Measurements from ENCODE around the gene EME1.
"Not testable (repeated sequence)": the region's sequence is repeated elsewhere in the genome, so short reads cannot be mapped to it uniquely, and the experiment has no call there.

Gene EME1

GRCh38 chr17:50424996-50425681, 52.1 kb downstream of the EME1 start:
- Histone ChIP-seq H3K9ac (ENCODE audit: low read length) (no peak overlapping the region), H3K9me3 (ENCODE audit: low read length) (no peaks in the 10 kb centered on the region), H3K36me3 (ENCODE audit: insufficient read depth, low read length) (no peaks in the 10 kb centered on the region), H3K4me3 (ENCODE audit: low read depth in 1 of 2, low read length in 2 of 2) (peak overlapping the region; percentile 57 to 64), H3K4me1 (ENCODE audit: insufficient read depth, low read length) (peaks cover 32% of the 10 kb centered on the region), H3K27me3 (ENCODE audit: control insufficient read depth in 1 of 2, insufficient read depth in 2 of 2, low read length in 2 of 2) (no peaks in the 10 kb centered on the region), H3K27ac (ENCODE audit: low read depth, low read length) (no peak overlapping the region)

DNA sequence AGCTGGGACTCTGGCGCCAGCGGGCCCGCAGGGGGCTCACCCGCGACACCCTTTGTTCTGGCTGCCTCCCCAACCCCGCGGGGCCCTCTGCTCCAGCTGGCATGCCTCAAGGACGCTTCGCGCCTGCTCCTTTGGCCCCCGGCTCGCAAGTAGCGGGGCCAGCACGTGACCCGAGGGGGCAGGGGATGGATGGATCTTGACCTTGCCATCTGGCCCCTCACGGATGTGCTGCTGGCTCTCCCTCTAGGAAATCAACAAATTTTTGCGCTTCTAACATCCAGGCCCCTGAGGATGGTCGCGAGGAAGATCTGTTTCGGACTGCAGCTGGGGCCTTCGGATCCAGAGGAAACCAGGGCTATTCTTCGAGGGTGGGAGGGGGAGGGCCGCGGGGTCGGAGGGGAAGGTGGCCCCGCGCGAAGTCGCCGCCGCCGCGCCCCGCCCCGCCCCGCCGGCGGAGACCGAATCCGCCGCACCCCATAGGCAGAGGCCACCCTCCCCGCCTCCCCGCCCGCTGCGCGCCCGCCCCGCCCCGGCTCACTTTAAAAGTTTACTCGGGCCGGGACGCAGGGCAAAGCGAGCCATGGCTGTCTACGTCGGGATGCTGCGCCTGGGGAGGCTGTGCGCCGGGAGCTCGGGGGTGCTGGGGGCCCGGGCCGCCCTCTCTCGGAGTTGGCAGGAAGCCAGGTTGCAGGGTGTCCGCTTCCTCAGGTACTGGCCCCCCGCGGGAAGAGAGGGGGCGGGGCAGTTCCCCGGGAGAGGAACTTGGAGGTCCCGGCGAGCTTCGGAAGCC, 52.8 kb downstream of the EME1 start, which contains the start of gene ACSF2:
TSS of gene ACSF2 (plus strand) at position 537 of the 790 bp plus-strand sequence. CDS start at position 581, 44 bp downstream.
- Histone ChIP-seq H3K36me3 (ENCODE audit: insufficient read depth, low read length) (no peaks in the 10 kb centered on the region), H3K9me3 (ENCODE audit: low read length) (no peaks in the 10 kb centered on the region), H3K27me3 (ENCODE audit: control insufficient read depth in 1 of 2, insufficient read depth in 2 of 2, low read length in 2 of 2) (no peaks in the 10 kb centered on the region), H3K4me3 (ENCODE audit: low read depth in 1 of 2, low read length in 2 of 2) (peak within 1 kb of the TSS; percentile 57 to 64), H3K27ac (ENCODE audit: low read depth, low read length) (peak within 1 kb of the TSS; percentile 73), H3K9ac (ENCODE audit: low read length) (no peak within 1 kb of the TSS), H3K4me1 (ENCODE audit: insufficient read depth, low read length) (peaks cover 27% of the 10 kb centered on the region)

- Histone ChIP-seq H3K27me3 (ENCODE audit: control insufficient read depth in 1 of 2, insufficient read depth in 2 of 2, low read length in 2 of 2) (no peaks in the 10 kb centered on the region), H3K9me3 (ENCODE audit: low read length) (no peaks in the 10 kb centered on the region), H3K9ac (ENCODE audit: low read length) (no peak overlapping the region), H3K27ac (ENCODE audit: low read depth, low read length) (peak overlapping the region; percentile 73), H3K4me1 (ENCODE audit: insufficient read depth, low read length) (peaks cover 26% of the 10 kb centered on the region), H3K4me3 (ENCODE audit: low read depth in 1 of 2, low read length in 2 of 2) (peak overlapping the region; percentile 57 to 64), H3K36me3 (ENCODE audit: insufficient read depth, low read length) (no peaks in the 10 kb centered on the region)
Observed at GRCh38 chr17:50426472-50426782, 53.4 kb downstream of the EME1 start.

- H3K9ac ChIP-seq (ENCODE audit: low read length), result no peak overlapping the region
- H3K36me3 ChIP-seq (ENCODE audit: insufficient read depth, low read length), result no peaks in the 10 kb centered on the region
- peaks cover 26% of the 10 kb centered on the region for H3K4me1 ChIP-seq (ENCODE audit: insufficient read depth, low read length)
Observed at GRCh38 chr17:50426814-50427787, 54.1 kb downstream of the EME1 start.

DNA sequence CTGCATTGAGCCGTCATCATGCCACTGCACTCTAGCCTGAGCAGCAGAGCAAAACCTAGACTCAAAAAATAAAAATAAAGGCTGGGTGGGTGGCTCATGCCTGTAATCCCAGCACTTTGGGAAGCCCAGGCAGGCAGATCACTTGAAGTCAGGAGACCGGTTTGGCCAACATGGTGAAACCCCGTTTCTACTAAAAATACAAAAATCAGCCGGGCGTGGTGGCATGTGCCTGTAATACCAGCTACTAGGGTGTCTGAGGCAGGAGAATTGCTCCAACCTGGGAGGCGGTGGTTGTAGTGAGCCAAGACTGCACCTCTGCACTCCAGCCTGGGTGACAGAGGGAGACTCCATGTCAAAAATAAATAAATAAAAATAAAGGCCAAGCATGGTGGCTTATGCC, 55.1 kb downstream of the EME1 start:
- not testable (repeated sequence) for H3K27me3 ChIP-seq (ENCODE audit: control insufficient read depth in 1 of 2, insufficient read depth in 2 of 2, low read length in 2 of 2); H3K9me3 ChIP-seq (ENCODE audit: low read length); H3K9ac ChIP-seq (ENCODE audit: low read length); H3K36me3 ChIP-seq (ENCODE audit: insufficient read depth, low read length); H3K4me3 ChIP-seq (ENCODE audit: low read depth in 1 of 2, low read length in 2 of 2); H3K27ac ChIP-seq (ENCODE audit: low read depth, low read length)
- peaks cover 26% of the 10 kb centered on the region for H3K4me1 ChIP-seq (ENCODE audit: insufficient read depth, low read length)

More at GRCh38 chr17:50426814-50427787, 54.1 kb downstream of the EME1 start:
- Histone ChIP-seq H3K9me3 (ENCODE audit: low read length) (no peaks in the 10 kb centered on the region), H3K4me3 (ENCODE audit: low read depth in 1 of 2, low read length in 2 of 2) (peak overlapping the region; percentile 57 to 64), H3K27me3 (ENCODE audit: control insufficient read depth in 1 of 2, insufficient read depth in 2 of 2, low read length in 2 of 2) (no peaks in the 10 kb centered on the region), H3K27ac (ENCODE audit: low read depth, low read length) (peak overlapping the region; percentile 73)

- peaks cover 23% of the 10 kb centered on the region for H3K4me1 ChIP-seq (ENCODE audit: insufficient read depth, low read length)
- H3K4me3 ChIP-seq (ENCODE audit: low read depth in 1 of 2, low read length in 2 of 2), result no peak overlapping the region
- no peaks in the 10 kb centered on the region for H3K36me3 ChIP-seq (ENCODE audit: insufficient read depth, low read length)
- no peak overlapping the region for H3K9ac ChIP-seq (ENCODE audit: low read length)
- H3K27ac ChIP-seq (ENCODE audit: low read depth, low read length), result no peak overlapping the region
- no peaks in the 10 kb centered on the region for H3K9me3 ChIP-seq (ENCODE audit: low read length)
- H3K27me3 ChIP-seq (ENCODE audit: control insufficient read depth in 1 of 2, insufficient read depth in 2 of 2, low read length in 2 of 2), result no peaks in the 10 kb centered on the region
Observed at GRCh38 chr17:50428831-50429424, 55.9 kb downstream of the EME1 start.

GRCh38 chr17:50429793-50430192, 56.8 kb downstream of the EME1 start:
- H3K9me3 ChIP-seq (ENCODE audit: low read length), result no peaks in the 10 kb centered on the region
- H3K27me3 ChIP-seq (ENCODE audit: control insufficient read depth in 1 of 2, insufficient read depth in 2 of 2, low read length in 2 of 2), result no peaks in the 10 kb centered on the region
- H3K36me3 ChIP-seq (ENCODE audit: insufficient read depth, low read length), result no peaks in the 10 kb centered on the region
- H3K27ac ChIP-seq (ENCODE audit: low read depth, low read length), result no peak overlapping the region
- H3K4me1 ChIP-seq (ENCODE audit: insufficient read depth, low read length), result peaks cover 23% of the 10 kb centered on the region
- no peak overlapping the region for H3K4me3 ChIP-seq (ENCODE audit: low read depth in 1 of 2, low read length in 2 of 2)
- H3K9ac ChIP-seq (ENCODE audit: low read length), result no peak overlapping the region

Measured in muscle layer of colon (tissue), 2 donors.